ENCODE results near the gene SORL1-AS1.

The SORL1-AS1 gene

GRCh38 chr11:121437018-121437685 lies 15.6 kb downstream of the SORL1-AS1 start:
- Histone ChIP-seq H3K27ac (peak overlapping the region in 2 of 5 donors; percentile 22 to 33), H3K36me3 (no peaks in the 10 kb centered on the region), H3K4me3 (no peak overlapping the region), H3K27me3 (no peaks in the 10 kb centered on the region), H3K4me1 (peaks cover 0 to 19% (median 0%) of the 10 kb centered on the region in 4 donors), H3K9me3 (no peaks in the 10 kb centered on the region)
- intact Hi-C loops (cut with DNase I; ENCODE audit: low total_unique reads), result no loop called here
- DNase-seq, result no peak
- TF ChIP-seq POLR2AphosphoS5 (IDR thresholded peaks at IDR 0.05), result no peak

- peaks cover 0 to 13% (median 0%) of the 10 kb centered on the region in 4 donors for H3K4me1 ChIP-seq
- H3K27ac ChIP-seq, result peak overlapping the region in 2 of 5 donors; percentile 49 to 50
- TF ChIP-seq POLR2AphosphoS5 (IDR thresholded peaks at IDR 0.05), result no peak
- H3K4me3 ChIP-seq, result no peak overlapping the region
- H3K9me3 ChIP-seq, result no peaks in the 10 kb centered on the region
- no peak for DNase-seq
- no peaks in the 10 kb centered on the region for H3K27me3 ChIP-seq
- no peaks in the 10 kb centered on the region for H3K36me3 ChIP-seq
- intact Hi-C loops (cut with DNase I; ENCODE audit: low total_unique reads), result no loop called here
- WGBS, 5 donors, result 76 to 82% (median 78%) methylated on average over 3 of the region's 3 CpGs
Measured at GRCh38 chr11:121435551-121436511, 16.9 kb downstream of the SORL1-AS1 start.

- Histone ChIP-seq H3K4me3 (no peak overlapping the region), H3K27ac (peak overlapping the region in 2 of 5 donors; percentile 49 to 50), H3K4me1 (peaks cover 0 to 13% (median 0%) of the 10 kb centered on the region in 4 donors), H3K9me3 (no peaks in the 10 kb centered on the region), H3K27me3 (no peaks in the 10 kb centered on the region), H3K36me3 (no peaks in the 10 kb centered on the region)
- WGBS, 5 donors, result 60 to 79% (median 68%) methylated on average over 4 of the region's 4 CpGs
- TF ChIP-seq POLR2A (IDR thresholded peaks at IDR 0.05) (no peak), CTCF (IDR thresholded peaks at IDR 0.05) (no peak), EP300 (IDR thresholded peaks at IDR 0.05) (no peak), POLR2AphosphoS5 (IDR thresholded peaks at IDR 0.05) (no peak)
- intact Hi-C loops (cut with DNase I; ENCODE audit: low total_unique reads), result no loop called here
- no peak for DNase-seq
Measured at GRCh38 chr11:121435132-121435531, 17.6 kb downstream of the SORL1-AS1 start.

GRCh38 chr11:121431820-121432526 lies 20.8 kb downstream of the SORL1-AS1 start:
- no peak for TF ChIP-seq EP300 (IDR thresholded peaks at IDR 0.05)
- TF ChIP-seq CTCF (IDR thresholded peaks at IDR 0.05), result no peak
- TF ChIP-seq POLR2AphosphoS5 (IDR thresholded peaks at IDR 0.05), result no peak
- no peak for TF ChIP-seq POLR2A (IDR thresholded peaks at IDR 0.05)
- H3K36me3 ChIP-seq, result no peaks in the 10 kb centered on the region
- H3K27me3 ChIP-seq, result peaks cover 0 to 14% (median 0%) of the 10 kb centered on the region in 3 donors
- no peak overlapping the region for H3K27ac ChIP-seq
- H3K4me3 ChIP-seq, result no peak overlapping the region
- no peak for DNase-seq
- 72 to 80% (median 77%) methylated on average over 4 of the region's 4 CpGs for WGBS, 5 donors
- intact Hi-C loops (cut with DNase I; ENCODE audit: low total_unique reads), result no loop called here
- H3K9me3 ChIP-seq, result no peaks in the 10 kb centered on the region
- peaks cover 0 to 8% (median 6%) of the 10 kb centered on the region in 4 donors for H3K4me1 ChIP-seq

- H3K4me1 ChIP-seq, result peaks cover 0 to 12% (median 9%) of the 10 kb centered on the region in 4 donors
- no peaks in the 10 kb centered on the region for H3K9me3 ChIP-seq
- intact Hi-C loops (cut with DNase I; ENCODE audit: low total_unique reads), result no loop called here
- no peaks in the 10 kb centered on the region for H3K36me3 ChIP-seq
- TF ChIP-seq CTCF (IDR thresholded peaks at IDR 0.05) (no peak), EP300 (IDR thresholded peaks at IDR 0.05) (no peak), POLR2A (IDR thresholded peaks at IDR 0.05) (no peak), POLR2AphosphoS5 (IDR thresholded peaks at IDR 0.05) (no peak)
- H3K4me3 ChIP-seq, result no peak overlapping the region
- H3K27ac ChIP-seq, result no peak overlapping the region
- no peak for DNase-seq
- WGBS, 5 donors, result 32 to 43% (median 39%) methylated on average over 3 of the region's 3 CpGs
- H3K27me3 ChIP-seq, result peaks cover 0 to 16% (median 0%) of the 10 kb centered on the region in 3 donors
Measured at GRCh38 chr11:121429556-121429955, 23.2 kb downstream of the SORL1-AS1 start.
